CD8-positive, alpha-beta memory T cell (primary cell): Measurements from ENCODE around the gene SEMA5A. TPM values are rescaled to one million over a fixed set of nuclear protein-coding genes. Genes with fewer than 3 reads are reported as not detected.

Experiments used
- CTCF ChIA-PET: fragments of 350-600 bp; sonication (Branson Sonifier 250); formaldehyde crosslinking; loops from one replicate; lab custom pipeline; 2021; ENCODE audit warnings: antibody characterized with exemption; lab: Charles Lee
- POLR2A ChIA-PET: fragments of 350-600 bp; sonication (Branson Sonifier 250); formaldehyde crosslinking; loops from one replicate; lab custom pipeline; 2021; ENCODE audit warnings: antibody characterized with exemption; lab: Charles Lee
- DNase-seq, 5 donors: peaks; one replicate each; pipeline versions ENCODE4 v3.0.0 to v3.0.0-alpha.2; 2020 to 2022; ENCODE audit warnings: mixed read lengths in 1 of 5
- H3K27ac ChIP-seq: one replicate; pipeline ENCODE4 v1.7.0; 2013; ENCODE audit warnings: low read depth, mild to moderate bottlenecking, low read length, moderate library complexity
- H3K27me3 ChIP-seq: 2 replicates; pipeline ENCODE4 v1.7.0; 2013; ENCODE audit warnings: low read length, mild to moderate bottlenecking; ENCODE audit not compliant: insufficient read depth, poor library complexity, severe bottlenecking
- H3K36me3 ChIP-seq: 2 replicates; pipeline ENCODE4 v1.7.0; 2013; ENCODE audit warnings: mild to moderate bottlenecking, low read length, moderate library complexity; ENCODE audit not compliant: insufficient read depth
- H3K4me1 ChIP-seq: 2 replicates; pipeline ENCODE4 v1.7.0; 2013; ENCODE audit warnings: mild to moderate bottlenecking, low read length, moderate library complexity; ENCODE audit not compliant: insufficient read depth
- H3K4me3 ChIP-seq: 2 replicates; pipeline ENCODE4 v1.7.0; 2013; ENCODE audit warnings: mild to moderate bottlenecking, low read length
- H3K9me3 ChIP-seq: 2 replicates; pipeline ENCODE4 v1.7.0; 2013; ENCODE audit warnings: mild to moderate bottlenecking, low read length
- H3K27ac Mint-ChIP-seq, 8 donors: one replicate each; pipeline ENCODE4 v1.8.0; 2020 to 2021; ENCODE audit warnings: mixed read lengths in 8 of 8, mild to moderate bottlenecking in 6 of 8, inconsistent platforms in 3 of 8, moderate library complexity in 3 of 8
- H3K27me3 Mint-ChIP-seq, 2 donors: one replicate each; pipeline ENCODE4 v1.8.0; 2020 to 2021; ENCODE audit warnings: mixed read lengths in 2 of 2, mild to moderate bottlenecking in 1 of 2, moderate library complexity in 1 of 2
- H3K36me3 Mint-ChIP-seq, 3 donors: one replicate each; pipeline ENCODE4 v1.8.0; 2020 to 2021; ENCODE audit warnings: mixed read lengths in 3 of 3, inconsistent platforms in 1 of 3, mild to moderate bottlenecking in 1 of 3
- H3K4me1 Mint-ChIP-seq, 3 donors: one replicate each; pipeline ENCODE4 v1.8.0; 2020 to 2021; ENCODE audit warnings: mixed read lengths in 3 of 3, inconsistent platforms in 1 of 3, mild to moderate bottlenecking in 1 of 3
- H3K4me3 Mint-ChIP-seq, 7 donors: one replicate each; pipeline ENCODE4 v1.8.0; 2020 to 2021; ENCODE audit warnings: mixed read lengths in 7 of 7, mild to moderate bottlenecking in 6 of 7, moderate library complexity in 4 of 7, inconsistent platforms in 2 of 7
- H3K9me3 Mint-ChIP-seq, 5 donors: one replicate each; pipeline ENCODE4 v1.8.0; 2020 to 2022; ENCODE audit warnings: mixed read lengths in 5 of 5, mild to moderate bottlenecking in 3 of 5, moderate library complexity in 2 of 5, inconsistent platforms in 1 of 5
- polyA plus RNA-seq: library from polyadenylated mRNA; unstranded; fragments of 300-500 nt; fragmentation: Illumina TruSeq; gene quantifications from one replicate; pipeline ENCODE4 v1.2.3, GENCODE V29; 2021
- total RNA-seq, 2 experiments: library from RNA; stranded (reverse); gene quantifications; one replicate each; pipeline ENCODE4 v1.2.3, GENCODE V29; 2021

The SEMA5A gene
- total and polyA plus RNA-seq, 3 experiments from 2014 or later: not detected

- POLR2A ChIA-PET: no interaction called here
- Histone ChIP-seq H3K4me1 (no peaks in the 10 kb centered on the region), H3K27ac (no peak overlapping the region), H3K4me3 (no peak overlapping the region), H3K27me3 (no peaks in the 10 kb centered on the region), H3K9me3 (no peaks in the 10 kb centered on the region), H3K36me3 (no peaks in the 10 kb centered on the region)
- Mint-ChIP-seq H3K36me3 (no peaks in the 10 kb centered on the region), H3K27me3 (no peaks in the 10 kb centered on the region), H3K9me3 (peaks cover 3 to 17% (median 5%) of the 10 kb centered on the region in 5 donors), H3K4me1 (no peaks in the 10 kb centered on the region), H3K4me3 (no peak overlapping the region), H3K27ac (no peak overlapping the region)
- CTCF ChIA-PET: no interaction called here
- no peak for DNase-seq
Observed at GRCh38 chr5:9555961-9556360, 10.1 kb upstream of the SEMA5A start.

- H3K27me3 ChIP-seq: no peaks in the 10 kb centered on the region
- H3K4me3 Mint-ChIP-seq: no peak overlapping the region
- H3K4me3 ChIP-seq: no peak overlapping the region
- H3K36me3 ChIP-seq: no peaks in the 10 kb centered on the region
- ChIA-PET CTCF (no interaction called here), POLR2A (no interaction called here)
- no peaks in the 10 kb centered on the region for H3K4me1 ChIP-seq
- H3K27ac Mint-ChIP-seq: no peak overlapping the region
- no peaks in the 10 kb centered on the region for H3K9me3 ChIP-seq
- H3K36me3 Mint-ChIP-seq: no peaks in the 10 kb centered on the region
- no peaks in the 10 kb centered on the region for H3K4me1 Mint-ChIP-seq
- peaks cover 3 to 22% (median 8%) of the 10 kb centered on the region in 5 donors for H3K9me3 Mint-ChIP-seq
- peaks cover 0 to 4% of the 10 kb centered on the region in 2 donors for H3K27me3 Mint-ChIP-seq
- no peak overlapping the region for H3K27ac ChIP-seq
- DNase-seq: no peak
Observed at GRCh38 chr5:9554122-9554521, 8.2 kb upstream of the SEMA5A start.

DNA sequence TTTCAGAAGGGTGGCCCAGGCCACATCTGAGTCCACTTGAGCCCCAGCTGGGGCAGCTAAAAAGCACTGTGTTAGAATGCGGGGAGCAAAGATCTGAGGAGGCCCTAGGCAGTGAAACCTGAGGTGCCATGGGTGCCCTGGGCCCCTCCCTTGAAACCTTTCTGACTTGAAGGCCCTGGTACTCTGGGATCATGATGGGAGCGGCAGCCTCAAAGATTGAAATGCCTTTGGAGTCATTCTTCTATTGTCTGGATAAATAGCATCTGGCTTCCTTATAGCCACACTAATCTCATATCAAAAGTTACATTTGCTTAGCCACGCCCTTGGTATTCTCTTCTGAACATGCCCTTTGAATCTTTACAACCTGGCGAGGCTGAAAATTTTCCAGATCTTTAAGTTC, 7.7 kb upstream of the SEMA5A start:
- no peak for DNase-seq
- no peak overlapping the region for H3K27ac ChIP-seq
- H3K4me3 Mint-ChIP-seq: no peak overlapping the region
- ChIA-PET CTCF (no interaction called here), POLR2A (no interaction called here)
- peaks cover 0 to 4% of the 10 kb centered on the region in 2 donors for H3K27me3 Mint-ChIP-seq
- H3K36me3 ChIP-seq: no peaks in the 10 kb centered on the region
- H3K27me3 ChIP-seq: no peaks in the 10 kb centered on the region
- H3K9me3 ChIP-seq: no peaks in the 10 kb centered on the region
- H3K36me3 Mint-ChIP-seq: no peaks in the 10 kb centered on the region
- H3K9me3 Mint-ChIP-seq: peaks cover 3 to 22% (median 8%) of the 10 kb centered on the region in 5 donors
- no peak overlapping the region for H3K27ac Mint-ChIP-seq
- H3K4me3 ChIP-seq: no peak overlapping the region
- H3K4me1 Mint-ChIP-seq: no peaks in the 10 kb centered on the region
- H3K4me1 ChIP-seq: no peaks in the 10 kb centered on the region

DNA sequence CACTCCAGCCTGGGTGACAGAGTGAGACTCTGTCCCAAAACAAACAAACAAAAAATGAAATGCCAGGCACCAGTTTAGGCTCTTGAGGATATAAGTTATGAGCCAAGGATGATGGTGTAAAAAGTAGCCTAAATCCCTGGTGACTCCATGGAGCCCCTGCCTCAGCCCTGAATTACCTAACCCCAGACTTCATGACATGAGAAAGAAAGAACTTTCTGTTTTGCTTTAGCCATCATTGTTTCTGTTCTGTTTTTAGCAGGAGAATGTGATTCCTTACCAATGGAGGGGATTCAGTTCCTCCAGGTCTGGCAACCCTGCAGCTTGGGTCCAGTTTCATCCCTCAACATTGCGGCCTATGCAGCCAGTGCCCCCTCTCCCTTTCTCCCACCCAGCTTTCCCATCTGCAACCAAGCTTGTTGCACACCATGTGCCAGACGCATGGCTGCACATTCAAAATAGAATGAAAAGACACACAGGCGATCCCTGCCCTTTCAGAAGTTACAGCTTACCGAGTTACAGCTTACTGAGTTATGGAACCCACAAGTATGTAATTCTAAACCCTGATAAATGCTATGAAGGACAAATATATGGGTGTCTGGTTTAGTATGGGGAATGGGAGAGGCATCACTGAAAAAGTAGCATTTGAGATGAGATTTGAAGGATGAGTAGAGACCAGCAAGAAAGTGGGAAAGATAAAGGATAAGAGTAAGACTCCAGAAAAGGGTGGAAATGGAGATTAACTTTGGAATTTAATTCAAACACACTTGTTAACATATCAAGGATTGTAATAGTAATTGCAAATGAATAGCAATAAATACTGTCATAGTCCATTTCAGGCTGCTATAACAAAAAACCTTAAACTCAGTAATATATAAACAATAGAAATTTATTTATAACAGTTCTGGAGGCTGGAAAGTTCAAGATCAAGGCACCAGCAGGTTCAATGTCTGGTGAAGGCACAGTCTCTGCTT, 6.0 kb upstream of the SEMA5A start:
- Histone ChIP-seq H3K9me3 (no peaks in the 10 kb centered on the region), H3K4me1 (no peaks in the 10 kb centered on the region), H3K4me3 (no peak overlapping the region), H3K27me3 (no peaks in the 10 kb centered on the region), H3K27ac (no peak overlapping the region), H3K36me3 (no peaks in the 10 kb centered on the region)
- Mint-ChIP-seq H3K27me3 (peaks cover 5 to 7% of the 10 kb centered on the region in 2 donors), H3K9me3 (peaks cover 3 to 22% (median 8%) of the 10 kb centered on the region in 5 donors), H3K4me3 (no peak overlapping the region), H3K4me1 (no peaks in the 10 kb centered on the region), H3K27ac (peak overlapping the region in 1 of 8 donors; percentile 43), H3K36me3 (no peaks in the 10 kb centered on the region)
- no peak for DNase-seq
- CTCF ChIA-PET: no interaction called here
- POLR2A ChIA-PET: no interaction called here

DNA sequence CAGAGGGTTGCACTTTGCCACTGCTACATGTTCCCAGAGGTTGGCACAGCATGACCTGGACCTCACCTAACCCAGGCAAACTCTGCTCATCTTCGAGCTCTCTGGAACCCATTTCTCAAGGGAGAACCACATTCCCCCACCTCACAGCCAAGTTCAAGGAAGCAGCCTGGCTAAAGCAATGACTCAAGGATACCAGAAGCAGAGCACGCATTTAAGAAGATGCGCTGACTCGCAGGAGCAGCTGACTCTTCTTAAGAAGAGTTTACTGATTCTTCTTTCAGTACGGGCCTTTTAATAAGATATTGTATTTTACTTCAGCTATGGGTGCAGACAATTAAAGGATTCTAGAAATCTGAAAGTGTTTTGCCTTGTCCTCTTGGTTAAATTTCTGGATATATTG, 4.1 kb upstream of the SEMA5A start:
- no peaks in the 10 kb centered on the region for H3K27me3 ChIP-seq
- no peak overlapping the region for H3K27ac ChIP-seq
- H3K4me3 ChIP-seq: no peak overlapping the region
- no peaks in the 10 kb centered on the region for H3K36me3 ChIP-seq
- H3K27ac Mint-ChIP-seq: no peak overlapping the region
- no peaks in the 10 kb centered on the region for H3K36me3 Mint-ChIP-seq
- no peaks in the 10 kb centered on the region for H3K4me1 ChIP-seq
- peaks cover 0 to 5% (median 2%) of the 10 kb centered on the region in 3 donors for H3K4me1 Mint-ChIP-seq
- ChIA-PET CTCF (no interaction called here), POLR2A (no interaction called here)
- DNase-seq: no peak
- H3K27me3 Mint-ChIP-seq: peaks cover 5 to 16% of the 10 kb centered on the region in 2 donors
- peaks cover 0 to 18% (median 7%) of the 10 kb centered on the region in 5 donors for H3K9me3 Mint-ChIP-seq
- H3K4me3 Mint-ChIP-seq: no peak overlapping the region
- no peaks in the 10 kb centered on the region for H3K9me3 ChIP-seq

GRCh38 chr5:9547122-9547947, 1.5 kb upstream of the SEMA5A start:
- H3K36me3 ChIP-seq: no peaks in the 10 kb centered on the region
- no peaks in the 10 kb centered on the region for H3K4me1 ChIP-seq
- no peak overlapping the region for H3K27ac Mint-ChIP-seq
- peaks cover 4 to 18% (median 5%) of the 10 kb centered on the region in 5 donors for H3K9me3 Mint-ChIP-seq
- no peak overlapping the region for H3K4me3 ChIP-seq
- ChIA-PET CTCF (no interaction called here), POLR2A (no interaction called here)
- H3K27me3 ChIP-seq: no peaks in the 10 kb centered on the region
- H3K27me3 Mint-ChIP-seq: peaks cover 13 to 29% of the 10 kb centered on the region in 2 donors
- H3K4me3 Mint-ChIP-seq: no peak overlapping the region
- peaks cover 0 to 11% (median 6%) of the 10 kb centered on the region in 3 donors for H3K4me1 Mint-ChIP-seq
- no peak overlapping the region for H3K27ac ChIP-seq
- H3K36me3 Mint-ChIP-seq: no peaks in the 10 kb centered on the region
- no peak for DNase-seq
- H3K9me3 ChIP-seq: no peaks in the 10 kb centered on the region

- H3K4me3 ChIP-seq: no peak overlapping the region
- H3K27ac Mint-ChIP-seq: no peak overlapping the region
- H3K36me3 ChIP-seq: no peaks in the 10 kb centered on the region
- peak overlapping the region in 2 of 7 donors; percentile 43 to 53 for H3K4me3 Mint-ChIP-seq
- no peaks in the 10 kb centered on the region for H3K4me1 ChIP-seq
- H3K4me1 Mint-ChIP-seq: peaks cover 0 to 11% (median 6%) of the 10 kb centered on the region in 3 donors
- POLR2A ChIA-PET: no interaction called here
- no peaks in the 10 kb centered on the region for H3K27me3 ChIP-seq
- H3K36me3 Mint-ChIP-seq: no peaks in the 10 kb centered on the region
- peaks cover 13 to 26% of the 10 kb centered on the region in 2 donors for H3K27me3 Mint-ChIP-seq
- no peaks in the 10 kb centered on the region for H3K9me3 ChIP-seq
- CTCF ChIA-PET: no interaction called here
- no peak overlapping the region for H3K27ac ChIP-seq
- no peak for DNase-seq
- H3K9me3 Mint-ChIP-seq: peaks cover 0 to 14% (median 4%) of the 10 kb centered on the region in 5 donors
Observed at GRCh38 chr5:9545136-9545991, 511 bp downstream of the SEMA5A start.
